A549 (cell line): ENCODE measurements around the gene ALAS1.

Experiments
- CHD4 ChIP-seq: fragments of 200-600 bp; sonication (generic); IDR thresholded peaks from 2 replicates; pipeline ENCODE4 v1.6.1; 2016; ENCODE audit warnings: antibody characterized with exemption, mild to moderate bottlenecking, borderline replicate concordance
- CTCF ChIP-seq: fragments of >200 bp; sonication (Bioruptor Twin); formaldehyde crosslinking; IDR thresholded peaks from 3 replicates; pipeline ENCODE4 v1.5.1; 2016
- E2F6 ChIP-seq: IDR thresholded peaks from 2 replicates; pipeline ENCODE4 v1.6.1; 2012; ENCODE audit warnings: low read depth, borderline replicate concordance
- EP300 ChIP-seq, 2 experiments: fragments of >200 bp; sonication (Bioruptor Twin); formaldehyde crosslinking; IDR thresholded peaks; 2 replicates in 1 of 2; 3 replicates in 1 of 2; pipeline ENCODE4 v1.6.1; 2016 to 2017
- JUN ChIP-seq, 2 experiments: fragments of >200 bp; sonication (Bioruptor Twin); formaldehyde crosslinking; IDR thresholded peaks; 2 replicates in 1 of 2; 3 replicates in 1 of 2; pipeline ENCODE4 v1.6.1; 2016 to 2017
- PHF8 ChIP-seq: fragments of 200-600 bp; sonication (generic); IDR thresholded peaks from 2 replicates; pipeline ENCODE4 v1.6.1; 2016; ENCODE audit warnings: low read depth, mild to moderate bottlenecking, antibody characterized with exemption, moderate library complexity, borderline replicate concordance
- USF2 ChIP-seq: fragments of 450-650 bp; IDR thresholded peaks from 2 replicates; pipeline ENCODE4 v1.6.1; 2014; ENCODE audit warnings: antibody characterized with exemption

- TF ChIP-seq USF2 (no peak), EP300 (IDR thresholded peaks at IDR 0.05) (no peak), CTCF (no peak), E2F6 (no peak), JUN (IDR thresholded peaks at IDR 0.05) (no peak), PHF8 (no peak), CHD4 (no peak)
Observed at GRCh38 chr3:52233968-52234367, 36.0 kb downstream of the ALAS1 start.
